ENCODE results near the gene OR2W3.
"Not testable (repeated sequence)": the region's sequence is repeated elsewhere in the genome, so short reads cannot be mapped to it uniquely, and the experiment has no call there.

Gene OR2W3

GRCh38 chr1:247935781-247936180 lies 40.4 kb downstream of the OR2W3 start:
- TF ChIP-seq CTCF (IDR thresholded peaks at IDR 0.05; ENCODE audit: low read length) (no peak), EZH2phosphoT487 (IDR thresholded peaks at IDR 0.05; ENCODE audit: low read length) (no peak), EZH2 (optimal IDR thresholded peaks at IDR 0.05; ENCODE audit: low read depth, low read length) (no peak)
- H3K4me2 ChIP-seq (ENCODE audit: low read depth, low read length): no peak overlapping the region
- no peak for DNase-seq
- H3K9me3 ChIP-seq (replicated peaks; ENCODE audit: insufficient read depth, low read length): no peaks in the 10 kb centered on the region
- no peak overlapping the region for H2AFZ ChIP-seq (ENCODE audit: low read length)
- no peaks in the 10 kb centered on the region for H3K36me3 ChIP-seq (replicated peaks; ENCODE audit: insufficient read depth, low read length)
- H4K20me1 ChIP-seq (ENCODE audit: insufficient read depth, low read length): no peaks in the 10 kb centered on the region
- no peak overlapping the region for H3K9ac ChIP-seq (ENCODE audit: low read length)
- no peak overlapping the region for H3K27ac ChIP-seq (ENCODE audit: low read length)
- H3K27me3 ChIP-seq (replicated peaks; ENCODE audit: insufficient read depth, low read length): no peaks in the 10 kb centered on the region
- no peaks in the 10 kb centered on the region for H3K4me1 ChIP-seq (ENCODE audit: low read length)
- no peaks in the 10 kb centered on the region for H3K9me2 ChIP-seq (replicated peaks; ENCODE audit: insufficient read depth, low read length)
- no peaks in the 10 kb centered on the region for H3F3A ChIP-seq (ENCODE audit: insufficient read depth, low read length)
- H3K4me3 ChIP-seq (ENCODE audit: low read length): no peak overlapping the region
- no peaks in the 10 kb centered on the region for H3K79me2 ChIP-seq (ENCODE audit: low read length)

GRCh38 chr1:247936415-247936814 lies 41.0 kb downstream of the OR2W3 start:
- no peak overlapping the region for H3K9ac ChIP-seq (ENCODE audit: low read length)
- H3K27me3 ChIP-seq (replicated peaks; ENCODE audit: insufficient read depth, low read length): no peaks in the 10 kb centered on the region
- DNase-seq: no peak
- no peaks in the 10 kb centered on the region for H3K36me3 ChIP-seq (replicated peaks; ENCODE audit: insufficient read depth, low read length)
- H3F3A ChIP-seq (ENCODE audit: insufficient read depth, low read length): no peaks in the 10 kb centered on the region
- H3K4me2 ChIP-seq (ENCODE audit: low read depth, low read length): no peak overlapping the region
- H3K9me2 ChIP-seq (replicated peaks; ENCODE audit: insufficient read depth, low read length): no peaks in the 10 kb centered on the region
- TF ChIP-seq EZH2 (optimal IDR thresholded peaks at IDR 0.05; ENCODE audit: low read depth, low read length) (no peak), CTCF (IDR thresholded peaks at IDR 0.05; ENCODE audit: low read length) (no peak), EZH2phosphoT487 (IDR thresholded peaks at IDR 0.05; ENCODE audit: low read length) (no peak)
- H3K4me3 ChIP-seq (ENCODE audit: low read length): no peak overlapping the region
- H3K27ac ChIP-seq (ENCODE audit: low read length): no peak overlapping the region
- H3K9me3 ChIP-seq (replicated peaks; ENCODE audit: insufficient read depth, low read length): no peaks in the 10 kb centered on the region
- H3K4me1 ChIP-seq (ENCODE audit: low read length): no peaks in the 10 kb centered on the region
- no peaks in the 10 kb centered on the region for H3K79me2 ChIP-seq (ENCODE audit: low read length)
- no peak overlapping the region for H2AFZ ChIP-seq (ENCODE audit: low read length)
- no peaks in the 10 kb centered on the region for H4K20me1 ChIP-seq (ENCODE audit: insufficient read depth, low read length)

GRCh38 chr1:247936965-247937734 lies 41.8 kb downstream of the OR2W3 start:
- not testable (repeated sequence) for H2AFZ ChIP-seq (ENCODE audit: low read length); H3K27ac ChIP-seq (ENCODE audit: low read length); H3K9me3 ChIP-seq (replicated peaks; ENCODE audit: insufficient read depth, low read length)

More at GRCh38 chr1:247936965-247937734, 41.8 kb downstream of the OR2W3 start:
- not testable (repeated sequence) for H3K4me1 ChIP-seq (ENCODE audit: low read length); H3K9me2 ChIP-seq (replicated peaks; ENCODE audit: insufficient read depth, low read length); H3K27me3 ChIP-seq (replicated peaks; ENCODE audit: insufficient read depth, low read length); H4K20me1 ChIP-seq (ENCODE audit: insufficient read depth, low read length); H3F3A ChIP-seq (ENCODE audit: insufficient read depth, low read length); H3K79me2 ChIP-seq (ENCODE audit: low read length); H3K36me3 ChIP-seq (replicated peaks; ENCODE audit: insufficient read depth, low read length)
- peak; percentile 85 for TF ChIP-seq CTCF (IDR thresholded peaks at IDR 0.05; ENCODE audit: low read length)
- peak overlapping the region; percentile 60 for H3K4me3 ChIP-seq (ENCODE audit: low read length)
- H3K4me2 ChIP-seq (ENCODE audit: low read depth, low read length): peak overlapping the region; percentile 35; the same call in 1 of the 2 replicates
- peak overlapping the region; percentile 24; the same call in 1 of the 2 replicates for H3K9ac ChIP-seq (ENCODE audit: low read length)
- DNase-seq: peak; percentile 83
